HG03457 (cell line): ENCODE measurements around the gene SSTR3.
A peak's percentile ranks its signal among the peaks of the same experiment; 100 is the strongest.
"Not testable (repeated sequence)": the region's sequence is repeated elsewhere in the genome, so short reads cannot be mapped to it uniquely, and the experiment has no call there.

Source experiments
- ATAC-seq: cut with Tn5 transposase; IDR thresholded peaks from one replicate; pipeline ENCODE4 v1.9.1; 2021; ENCODE audit warnings: moderate number of reproducible peaks; ENCODE audit not compliant: unreplicated experiment

SSTR3 gene

GRCh38 chr22:37243402-37244113 is 31.3 kb upstream of the SSTR3 start:
- ATAC-seq: no peak

DNA sequence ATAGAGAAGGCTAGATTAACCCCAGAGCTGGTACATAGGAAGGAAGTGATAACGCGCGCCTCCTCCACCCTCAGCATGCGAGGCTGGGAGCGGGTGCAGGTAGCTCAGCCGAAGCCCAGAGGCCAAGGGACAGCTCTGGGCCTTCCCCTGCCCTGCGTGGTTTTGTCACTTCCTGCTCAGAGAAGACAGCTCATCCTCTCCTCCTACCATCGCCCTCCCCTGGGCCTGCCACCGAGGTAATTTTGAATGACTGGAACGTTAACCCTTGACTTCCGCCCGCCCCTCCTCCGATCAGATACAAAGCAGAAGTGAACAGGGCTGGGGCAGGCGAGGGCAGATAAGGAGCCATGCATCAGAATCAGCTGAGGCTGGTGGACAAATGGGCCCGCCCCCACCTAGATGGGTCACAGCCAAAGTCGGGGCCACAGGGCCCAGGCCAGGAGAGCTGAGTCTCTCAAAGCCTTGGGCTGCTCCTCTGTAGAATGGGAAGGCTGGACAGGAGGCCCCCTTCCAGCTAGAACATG is 30.2 kb upstream of the SSTR3 start:
- ATAC-seq: peak; percentile 51

DNA sequence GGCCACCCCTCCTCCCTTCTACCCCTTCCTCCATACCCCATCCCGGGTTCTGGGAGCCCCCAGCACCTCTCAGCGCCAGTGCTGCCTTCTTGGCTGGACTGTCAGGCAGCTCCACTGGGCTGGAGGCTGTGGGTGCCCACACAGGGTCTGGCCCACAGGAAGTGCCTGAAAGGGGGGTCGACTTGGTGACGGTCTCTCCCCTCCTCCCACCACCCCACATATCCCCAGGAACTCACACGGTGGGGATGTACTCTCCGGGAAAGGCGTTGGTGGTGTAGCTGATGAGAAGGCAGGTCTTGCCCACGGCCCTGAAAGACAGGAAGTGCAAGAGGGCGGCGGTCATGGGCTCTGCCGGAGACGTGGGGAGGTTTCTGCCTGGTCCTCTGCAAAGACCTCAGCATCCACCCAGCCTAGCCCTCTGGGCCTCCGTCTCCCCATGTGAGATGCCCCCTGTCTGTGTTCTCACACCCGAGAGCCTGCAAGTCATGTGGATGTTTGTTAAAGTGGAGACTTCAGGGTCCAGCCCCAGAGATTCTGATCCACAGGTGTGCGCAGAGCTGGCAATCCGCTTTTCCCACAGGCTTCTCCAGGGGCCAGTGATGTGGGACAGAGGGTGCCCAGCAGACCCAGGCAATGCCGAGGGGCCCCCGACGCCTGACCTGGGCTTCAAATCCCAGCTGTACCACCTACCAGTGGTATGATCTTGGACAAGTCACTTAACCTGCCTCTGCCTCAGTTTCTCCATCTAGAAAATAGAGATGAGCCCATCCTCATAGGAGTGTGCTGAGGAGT is 29.3 kb upstream of the SSTR3 start:
- ATAC-seq: no peak

- ATAC-seq: no peak
These were observed 28.7 kb upstream of the SSTR3 start for GRCh38 chr22:37240941-37241320.

GRCh38 chr22:37240240-37240940 is 28.1 kb upstream of the SSTR3 start:
- no peak for ATAC-seq

GRCh38 chr22:37239336-37240239 is 27.3 kb upstream of the SSTR3 start:
- ATAC-seq: no peak

GRCh38 chr22:37237371-37238268 is 25.3 kb upstream of the SSTR3 start:
- no peak for ATAC-seq

GRCh38 chr22:37235897-37236607 is 23.8 kb upstream of the SSTR3 start:
- ATAC-seq: no peak

- ATAC-seq: no peak
These were observed 22.7 kb upstream of the SSTR3 start for GRCh38 chr22:37234736-37235711.

DNA sequence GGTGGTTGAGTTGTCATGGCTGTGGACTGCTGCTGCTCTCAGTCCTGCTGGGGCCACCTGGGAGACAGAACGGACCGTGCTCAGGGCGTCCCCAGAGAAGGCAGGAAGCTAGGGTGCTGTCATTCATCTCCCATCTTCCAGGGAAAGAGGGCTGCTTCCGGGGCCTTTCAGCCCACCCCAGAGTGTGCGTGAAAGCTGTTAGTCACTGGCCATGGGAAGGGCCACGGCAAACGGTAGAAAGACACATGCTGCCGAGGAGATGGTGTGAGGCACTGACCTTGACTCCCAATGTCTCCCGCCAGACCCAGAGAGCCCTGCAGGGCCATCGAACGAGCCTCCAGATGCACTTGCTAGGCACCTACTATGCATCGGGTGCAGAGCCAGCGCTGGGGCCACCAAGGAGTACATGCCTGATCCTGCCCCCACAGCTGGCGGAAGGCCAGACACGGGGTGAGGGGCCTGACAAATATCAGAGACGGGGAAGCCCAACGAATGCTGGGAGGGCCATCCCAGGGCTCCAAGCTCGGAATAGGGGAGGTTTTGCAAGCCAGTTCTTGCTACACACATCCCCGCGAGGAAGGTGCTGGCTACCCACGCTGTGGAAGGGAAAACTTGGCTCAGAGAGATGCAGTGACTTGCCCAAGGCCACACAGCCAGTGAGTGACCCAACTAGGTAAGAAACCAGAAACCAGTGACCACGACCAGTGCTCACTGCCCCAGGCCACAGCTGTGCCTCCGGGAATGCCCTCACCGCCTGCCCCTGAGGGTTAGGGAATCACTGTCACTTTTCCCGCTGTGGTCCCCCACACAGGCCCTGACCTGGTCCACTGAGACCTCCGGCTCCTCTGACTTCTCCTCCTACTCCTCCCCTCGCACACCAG is 21.7 kb upstream of the SSTR3 start:
- ATAC-seq: no peak

GRCh38 chr22:37233371-37233750 is 21.1 kb upstream of the SSTR3 start:
- ATAC-seq: not testable (repeated sequence)

DNA sequence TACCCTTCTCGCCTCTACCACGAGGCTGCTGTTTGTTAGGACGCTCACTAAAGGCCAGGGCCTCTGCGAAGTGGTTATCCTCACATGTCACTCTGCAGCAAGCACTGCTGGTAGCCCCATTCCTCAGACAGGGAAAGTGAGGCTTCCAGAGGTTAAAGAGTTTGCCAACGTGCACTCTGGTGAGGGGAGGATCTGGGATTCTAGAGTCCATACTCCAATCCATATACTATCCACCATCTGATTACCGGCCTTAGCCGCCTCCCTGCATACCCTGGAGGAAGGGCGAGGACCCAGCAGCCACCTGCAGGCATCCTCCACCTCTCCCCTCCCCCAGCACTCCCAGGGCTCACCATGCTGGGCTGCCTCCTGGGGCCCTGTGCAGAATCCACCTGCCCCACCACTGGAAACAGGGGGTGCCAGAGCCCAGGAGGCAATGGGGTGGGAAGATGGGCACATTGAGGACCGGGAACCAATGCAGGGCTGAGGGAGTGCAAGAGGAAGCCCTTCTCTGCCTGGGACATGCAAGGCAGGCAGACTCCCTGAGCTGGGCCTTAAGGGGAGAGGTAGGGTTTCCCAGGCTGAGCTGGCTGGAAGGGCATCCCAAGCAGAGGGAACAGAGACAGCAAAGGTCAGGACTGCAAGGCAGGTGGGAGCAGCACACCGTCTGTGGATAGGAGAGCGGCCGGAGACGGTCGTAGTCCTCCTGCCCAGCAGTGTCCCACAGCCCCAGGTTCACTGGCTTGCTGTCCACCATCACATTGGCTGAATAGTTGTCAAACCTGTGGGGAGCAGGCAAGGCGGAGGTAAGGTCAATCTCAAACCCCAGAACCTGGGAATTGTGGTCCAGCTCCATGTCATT is 20.1 kb upstream of the SSTR3 start:
- no peak for ATAC-seq

DNA sequence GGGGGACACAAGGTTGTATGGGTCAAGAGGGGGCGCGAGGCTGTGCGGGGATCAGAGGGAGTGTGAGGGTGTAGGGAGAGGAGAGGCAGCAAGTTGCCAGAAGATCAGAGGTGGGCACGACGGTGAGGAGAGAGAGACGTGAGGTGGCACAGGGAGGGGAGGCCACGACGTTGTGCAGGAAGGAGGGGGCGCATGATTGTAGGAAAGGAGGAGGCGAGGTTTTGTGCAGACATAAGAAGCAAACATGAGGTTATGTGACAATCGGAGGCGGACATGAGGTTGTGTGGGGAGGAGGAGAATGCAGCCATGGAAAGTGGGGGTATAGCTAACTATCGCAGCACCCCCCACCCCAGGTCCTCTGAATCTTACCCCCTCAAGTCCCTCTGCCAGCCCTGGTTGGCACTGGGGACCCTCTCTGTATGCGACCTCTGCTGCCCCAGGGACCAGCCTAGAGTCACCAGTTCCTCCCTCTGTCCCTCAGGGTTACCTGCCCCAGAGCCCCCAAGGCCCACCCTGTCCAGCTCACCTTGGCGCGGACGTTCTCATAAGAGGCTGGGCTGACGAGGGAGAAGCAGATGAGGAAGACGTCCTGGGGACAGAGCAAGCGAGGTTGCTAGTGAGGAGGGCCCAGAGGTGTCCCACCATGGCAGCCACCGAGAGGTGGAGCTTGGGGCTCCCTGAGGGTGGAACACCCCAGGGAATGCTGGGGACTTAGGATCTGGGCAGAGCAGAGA is 19.3 kb upstream of the SSTR3 start:
- no peak for ATAC-seq

GRCh38 chr22:37230673-37231405 is 18.6 kb upstream of the SSTR3 start:
- ATAC-seq: no peak
